ENCODE data around the gene CNGB1. TPM values are rescaled to one million over a fixed set of nuclear protein-coding genes. Genes with fewer than 3 reads are reported as not detected.

CNGB1 gene
- total RNA-seq, 4 donors from 2014 or later: 1.1 to 2.8 TPM; not detected in 2

GRCh38 chr16:57844416-57845030 is 126.4 kb downstream of the CNGB1 start:
- Histone ChIP-seq H3K27me3 (no peaks in the 10 kb centered on the region), H3K36me3 (no peaks in the 10 kb centered on the region), H3K4me3 (no peak overlapping the region), H3K9me3 (no peaks in the 10 kb centered on the region), H3K27ac (no peak overlapping the region), H3K4me1 (no peaks in the 10 kb centered on the region)
- peak in 1 of 3 donors; percentile 34 for DNase-seq
- TF ChIP-seq CTCF (IDR thresholded peaks at IDR 0.05) (no peak), POLR2A (IDR thresholded peaks at IDR 0.05) (no peak)

- Histone ChIP-seq H3K4me3 (no peak overlapping the region), H3K27me3 (no peaks in the 10 kb centered on the region)
- TF ChIP-seq POLR2A (IDR thresholded peaks at IDR 0.05) (no peak), CTCF (IDR thresholded peaks at IDR 0.05) (no peak)
Measured at GRCh38 chr16:57843400-57843799, 127.5 kb downstream of the CNGB1 start.

GRCh38 chr16:57842601-57843000 is 128.3 kb downstream of the CNGB1 start:
- no peaks in the 10 kb centered on the region for H3K9me3 ChIP-seq
- H3K36me3 ChIP-seq: no peaks in the 10 kb centered on the region
- no peak overlapping the region for H3K4me3 ChIP-seq
- no peak overlapping the region for H3K27ac ChIP-seq
- TF ChIP-seq CTCF (IDR thresholded peaks at IDR 0.05) (no peak), POLR2A (IDR thresholded peaks at IDR 0.05) (no peak)
- no peaks in the 10 kb centered on the region for H3K4me1 ChIP-seq
- H3K27me3 ChIP-seq: no peaks in the 10 kb centered on the region
- no peak for DNase-seq

More at GRCh38 chr16:57843400-57843799, 127.5 kb downstream of the CNGB1 start:
- Histone ChIP-seq H3K27ac (no peak overlapping the region), H3K4me1 (no peaks in the 10 kb centered on the region), H3K36me3 (no peaks in the 10 kb centered on the region), H3K9me3 (no peaks in the 10 kb centered on the region)
- peak in 1 of 3 donors; percentile 24 for DNase-seq

- H3K27ac ChIP-seq: no peak overlapping the region
- H3K27me3 ChIP-seq: no peaks in the 10 kb centered on the region
- no peak overlapping the region for H3K4me3 ChIP-seq
- H3K9me3 ChIP-seq: no peaks in the 10 kb centered on the region
- H3K4me1 ChIP-seq: no peaks in the 10 kb centered on the region
- TF ChIP-seq CTCF (IDR thresholded peaks at IDR 0.05) (no peak), POLR2A (IDR thresholded peaks at IDR 0.05) (no peak)
- no peaks in the 10 kb centered on the region for H3K36me3 ChIP-seq
- no peak for DNase-seq
Measured at GRCh38 chr16:57840833-57841232, 130.1 kb downstream of the CNGB1 start.

GRCh38 chr16:57838161-57838560 is 132.8 kb downstream of the CNGB1 start:
- TF ChIP-seq POLR2A (IDR thresholded peaks at IDR 0.05) (no peak), CTCF (IDR thresholded peaks at IDR 0.05) (no peak)
- Histone ChIP-seq H3K4me3 (no peak overlapping the region), H3K9me3 (no peaks in the 10 kb centered on the region), H3K4me1 (no peaks in the 10 kb centered on the region), H3K27me3 (no peaks in the 10 kb centered on the region), H3K27ac (no peak overlapping the region), H3K36me3 (no peaks in the 10 kb centered on the region)
- no peak for DNase-seq

Data from Peyer's patch (tissue), 4 donors.